GM20431 (cell line): ENCODE data around the gene PTPRR.

Experiments
- in situ Hi-C: fragments of 300-500 bp; cut with MseI, MboI; formaldehyde crosslinking; loops from one replicate; pipeline ENCODE4 v1.15.0; 2020; ENCODE audit warnings: low sequenced_read_pairs; ENCODE audit not compliant: unreplicated experiment

Gene PTPRR

GRCh38 chr12:70721656-70722357 is 198.7 kb downstream of the PTPRR start:
- in situ Hi-C loops = loop anchor here (10.0 kb wide), 1 partner anchor 127 kb away; no protein-coding TSS in a partner anchor

GRCh38 chr12:70721216-70721615 is 199.3 kb downstream of the PTPRR start:
- in situ Hi-C loops = loop anchor here (10.0 kb wide), 1 partner anchor 126 kb away; no protein-coding TSS in a partner anchor

- in situ Hi-C loops = loop anchor here (10.0 kb wide), 1 partner anchor 125 kb away; no protein-coding TSS in a partner anchor
Measured at GRCh38 chr12:70719672-70720420, 200.7 kb downstream of the PTPRR start.

DNA sequence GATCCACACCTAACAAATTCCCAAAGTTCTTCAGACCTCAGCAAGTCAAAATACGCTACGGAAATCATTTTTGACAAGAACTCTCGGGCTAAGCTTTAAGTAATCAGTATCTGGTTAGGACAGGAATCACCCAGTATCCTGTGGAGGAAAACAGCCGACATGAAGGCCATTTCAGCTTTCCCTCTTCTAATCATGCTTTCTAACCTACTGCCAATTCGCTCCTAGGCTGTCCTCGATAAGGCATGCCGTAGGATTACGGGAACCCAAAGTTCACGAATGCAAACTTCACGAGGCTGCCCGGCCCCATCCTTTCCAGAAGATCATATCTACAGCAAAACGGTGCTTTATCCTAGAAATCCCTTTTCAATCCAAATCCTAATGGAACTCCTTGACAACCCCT is 201.5 kb downstream of the PTPRR start:
- in situ Hi-C loops = no loop called here

GRCh38 chr12:70711831-70712230 is 208.7 kb downstream of the PTPRR start:
- in situ Hi-C loops = no loop called here

GRCh38 chr12:70709022-70709421 is 211.5 kb downstream of the PTPRR start:
- in situ Hi-C loops = no loop called here

DNA sequence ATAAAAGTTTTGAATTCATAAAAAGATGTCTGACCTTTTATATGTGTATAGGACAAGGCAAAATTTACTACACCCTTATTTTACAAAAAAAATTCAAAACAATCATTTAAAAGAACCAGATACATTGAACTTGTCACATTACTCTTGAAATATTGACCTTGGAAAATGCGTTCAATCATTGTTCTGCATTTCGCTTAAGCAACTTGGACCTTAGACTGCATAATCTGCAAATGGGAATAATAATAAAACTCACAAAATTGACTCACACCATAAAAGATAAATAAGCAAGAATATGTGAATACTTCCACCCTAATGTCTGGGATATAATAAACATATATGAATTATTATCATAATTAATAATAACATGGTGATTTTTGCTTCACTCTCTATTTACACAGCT is 213.9 kb downstream of the PTPRR start:
- in situ Hi-C loops = no loop called here

- in situ Hi-C loops = no loop called here
Measured at GRCh38 chr12:70698345-70698744, 222.2 kb downstream of the PTPRR start.

- in situ Hi-C loops = no loop called here
Measured at GRCh38 chr12:70695361-70696023, 225.0 kb downstream of the PTPRR start.

DNA sequence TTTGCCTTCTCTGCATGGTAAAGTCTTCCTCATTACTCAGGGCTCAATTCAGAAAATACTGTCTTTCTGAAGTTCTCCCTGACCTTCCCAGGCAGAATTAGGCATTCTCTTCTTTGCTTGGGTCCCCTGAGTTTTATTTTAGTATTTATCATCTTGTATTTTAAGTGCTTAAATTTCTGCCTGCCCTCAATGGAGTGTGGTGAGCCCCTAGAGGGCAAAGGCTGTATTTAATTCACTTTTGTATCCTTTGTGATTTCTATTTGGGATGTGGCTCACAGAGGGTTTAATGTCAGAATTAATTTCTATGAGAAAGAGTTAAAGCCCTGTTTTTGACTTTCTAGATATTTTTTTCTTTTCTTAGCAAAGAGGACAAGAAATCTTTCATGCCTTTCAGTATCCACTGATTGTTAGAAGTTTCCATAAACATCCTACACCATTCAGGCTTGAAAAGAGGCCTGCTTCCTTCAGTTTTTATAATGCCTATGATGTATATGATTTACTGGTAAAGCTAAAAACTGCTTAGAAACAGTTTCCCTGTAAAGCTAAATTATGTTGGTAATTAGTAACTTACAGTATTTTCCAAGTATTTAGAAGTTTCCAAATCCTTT is 227.8 kb downstream of the PTPRR start:
- in situ Hi-C loops = no loop called here

DNA sequence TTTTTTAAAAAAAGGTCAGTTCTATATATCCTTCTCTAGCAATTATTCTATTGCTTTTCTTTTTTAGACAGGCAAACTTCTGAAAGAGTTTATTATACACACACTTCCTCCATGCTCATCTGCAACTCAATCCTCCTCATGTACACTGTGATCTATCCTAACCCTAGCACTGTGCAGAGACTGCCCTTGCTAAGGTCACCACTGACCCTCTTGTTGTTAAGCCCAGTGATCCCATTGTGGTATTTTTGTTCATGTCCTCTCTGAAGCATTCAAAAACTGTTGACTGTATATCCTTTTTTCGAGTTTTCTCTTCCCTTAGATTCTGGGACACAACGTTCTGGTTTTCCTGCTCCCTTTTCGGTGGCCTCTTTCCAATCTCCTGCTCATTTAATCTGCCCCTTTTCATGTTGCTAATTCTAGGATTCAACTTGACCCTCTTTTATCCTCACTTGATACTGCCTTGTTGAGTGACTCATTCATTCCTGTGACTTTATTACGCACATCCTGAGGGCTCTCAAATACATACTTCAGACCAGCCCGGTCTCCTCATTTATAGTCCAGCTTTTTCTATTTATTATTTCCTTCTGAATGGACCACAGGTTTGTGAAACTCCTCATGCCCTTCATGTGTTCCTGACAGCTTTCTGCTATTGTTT is 229.4 kb downstream of the PTPRR start:
- in situ Hi-C loops = no loop called here

- in situ Hi-C loops = no loop called here
Measured at GRCh38 chr12:70686907-70687306, 233.6 kb downstream of the PTPRR start.

GRCh38 chr12:70686299-70686698 is 234.2 kb downstream of the PTPRR start:
- in situ Hi-C loops = no loop called here

GRCh38 chr12:70683976-70684375 is 236.6 kb downstream of the PTPRR start:
- in situ Hi-C loops = no loop called here

DNA sequence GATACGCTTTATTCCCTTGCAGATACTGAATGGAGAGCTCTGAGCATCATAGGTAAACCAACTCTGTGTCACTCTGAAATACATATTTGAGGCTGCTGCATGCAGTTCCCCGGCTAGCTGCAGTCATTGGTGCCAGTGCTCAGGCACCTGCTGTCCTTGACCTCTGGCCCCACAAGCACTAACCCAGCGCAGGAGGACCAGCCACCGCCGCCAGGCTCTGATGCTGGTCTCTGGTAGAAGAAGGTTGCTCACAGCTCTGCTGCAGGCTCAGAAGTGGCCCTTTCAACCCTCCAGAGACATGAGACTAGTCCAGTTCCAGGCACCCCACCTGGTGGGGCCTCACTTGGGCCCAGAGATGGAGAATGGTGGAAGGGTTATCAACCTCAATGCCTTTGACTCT is 248.8 kb downstream of the PTPRR start:
- in situ Hi-C loops = no loop called here

- in situ Hi-C loops = no loop called here
Measured at GRCh38 chr12:70670948-70671347, 249.6 kb downstream of the PTPRR start.

DNA sequence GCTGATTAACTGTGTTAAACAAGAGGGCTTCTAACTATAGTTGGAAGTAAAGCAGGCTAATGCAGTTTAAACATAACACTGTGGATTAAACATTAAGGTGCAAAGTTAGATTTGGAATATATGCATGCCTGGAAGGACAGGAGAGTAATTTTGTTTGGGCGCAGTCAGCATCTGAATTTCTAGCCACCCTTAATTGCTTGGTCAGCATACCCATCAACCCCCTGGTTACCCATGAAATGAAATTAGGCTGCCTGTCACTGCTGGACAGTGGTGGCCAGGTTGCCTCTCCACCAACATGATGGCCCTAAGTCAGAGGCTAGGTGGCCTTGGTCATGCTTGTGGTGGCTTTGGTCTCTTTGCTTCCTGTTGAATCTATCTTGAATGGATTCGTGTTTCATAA is 253.3 kb downstream of the PTPRR start:
- in situ Hi-C loops = no loop called here

DNA sequence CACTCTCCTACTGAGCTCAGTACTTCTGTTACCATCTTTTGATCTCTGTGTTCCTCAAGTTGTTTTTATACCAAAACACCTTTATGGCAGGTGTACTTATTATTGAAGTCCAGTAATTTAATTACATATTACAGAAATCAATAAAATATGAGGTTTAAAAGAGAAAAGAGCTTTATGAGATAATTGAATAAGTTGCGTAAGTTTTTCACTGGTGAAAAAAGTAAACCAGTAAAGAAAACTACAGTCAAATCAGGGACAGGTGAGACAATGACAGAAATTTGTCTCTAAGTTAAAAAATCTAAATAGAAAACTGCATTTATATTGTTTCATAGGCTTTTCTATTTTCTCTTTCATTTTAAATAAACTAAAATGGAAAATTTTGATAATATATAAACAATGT is 254.2 kb downstream of the PTPRR start:
- in situ Hi-C loops = no loop called here

GRCh38 chr12:70664465-70664881 is 256.1 kb downstream of the PTPRR start:
- in situ Hi-C loops = no loop called here

DNA sequence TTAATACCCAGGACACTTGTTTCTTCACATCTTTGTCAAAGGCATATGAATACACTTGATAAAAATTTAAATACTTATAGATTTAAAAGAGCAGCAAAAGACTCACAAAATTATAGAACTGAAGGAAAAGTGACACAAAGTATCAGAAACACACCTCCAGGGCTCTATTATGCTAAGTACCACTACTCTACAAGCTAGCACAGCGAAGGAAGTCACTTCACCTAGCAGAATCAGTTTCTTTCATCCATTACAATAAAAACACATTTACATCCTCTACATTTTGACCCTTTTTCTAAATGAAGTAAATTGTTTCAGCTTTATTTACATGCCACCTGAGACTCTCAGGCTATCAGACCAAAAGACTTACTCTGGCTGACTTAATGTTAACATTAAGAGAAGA is 256.7 kb downstream of the PTPRR start:
- in situ Hi-C loops = no loop called here
